Activated CD4-positive, alpha-beta T cell treated with anti-CD3 and anti-CD28 coated beads, Interleukin-2, amount 50 U/mL, for 4 hours (primary cell): ENCODE results near the gene PROZ.
A peak's percentile ranks its signal among the peaks of the same experiment; 100 is the strongest.

ENCODE experiments used
- DNase-seq, 2 experiments: peaks; one replicate each; pipeline ENCODE4 v3.0.0-alpha.2; 2020

Gene PROZ

DNA sequence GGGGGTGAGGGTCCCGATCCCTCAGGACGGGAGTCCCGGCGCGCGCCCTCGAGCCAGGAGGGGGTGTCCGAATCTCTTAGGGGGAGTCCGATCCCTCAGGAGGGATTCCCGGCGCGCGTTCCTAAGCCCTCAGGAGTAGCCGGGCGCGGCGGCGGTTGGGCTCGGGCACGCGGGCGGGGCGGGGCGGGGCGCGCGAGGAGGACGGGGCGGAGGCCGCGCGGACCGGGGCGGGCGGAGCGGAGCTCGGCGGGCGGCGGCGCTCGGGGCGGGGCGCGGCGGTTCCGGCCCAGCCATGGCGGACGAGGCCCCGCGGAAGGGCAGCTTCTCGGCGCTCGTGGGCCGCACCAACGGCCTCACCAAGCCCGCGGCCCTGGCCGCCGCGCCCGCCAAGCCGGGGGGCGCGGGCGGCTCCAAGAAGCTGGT is 50.9 kb downstream of the PROZ start, which contains the start of gene CUL4A:
TSS of gene CUL4A (plus strand) at position 278 of the 423 bp plus-strand sequence. CDS start at position 293, 15 bp downstream.
- DNase-seq = peak; percentile 64 to 67

DNA sequence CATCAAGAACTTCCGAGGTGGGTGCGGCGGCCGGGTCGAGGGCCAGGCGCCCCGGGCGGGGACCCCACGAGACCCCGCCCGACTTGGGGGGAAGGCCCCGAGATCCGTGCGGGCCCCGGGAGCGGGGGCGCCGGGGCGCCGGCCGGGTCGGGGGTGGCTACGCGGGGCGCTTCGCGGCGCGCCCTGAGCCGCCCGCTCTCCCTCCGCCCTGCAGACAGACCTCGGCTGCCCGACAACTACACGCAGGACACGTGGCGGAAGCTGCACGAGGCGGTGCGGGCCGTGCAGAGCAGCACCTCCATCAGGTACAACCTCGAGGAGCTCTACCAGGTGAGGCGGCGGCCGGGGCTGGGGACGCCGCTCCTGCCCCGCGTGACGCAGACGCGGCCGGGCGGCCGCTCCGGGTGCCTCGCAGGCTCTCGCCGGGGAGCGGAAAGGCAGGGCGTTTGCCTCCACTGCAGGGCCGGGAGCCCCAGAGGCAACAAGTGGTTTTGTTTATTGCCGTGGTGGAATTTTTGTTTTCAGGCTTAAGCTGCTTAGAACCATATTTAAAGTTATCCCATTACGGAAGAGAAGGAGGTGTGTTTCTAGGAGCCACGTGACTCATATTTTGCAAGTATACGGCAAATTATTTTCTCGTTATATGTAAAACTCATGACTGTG is 51.4 kb downstream of the PROZ start:
- DNase-seq = peak; percentile 62 to 64

GRCh38 chr13:113210833-113211232 is 52.4 kb downstream of the PROZ start:
- no peak for DNase-seq

DNA sequence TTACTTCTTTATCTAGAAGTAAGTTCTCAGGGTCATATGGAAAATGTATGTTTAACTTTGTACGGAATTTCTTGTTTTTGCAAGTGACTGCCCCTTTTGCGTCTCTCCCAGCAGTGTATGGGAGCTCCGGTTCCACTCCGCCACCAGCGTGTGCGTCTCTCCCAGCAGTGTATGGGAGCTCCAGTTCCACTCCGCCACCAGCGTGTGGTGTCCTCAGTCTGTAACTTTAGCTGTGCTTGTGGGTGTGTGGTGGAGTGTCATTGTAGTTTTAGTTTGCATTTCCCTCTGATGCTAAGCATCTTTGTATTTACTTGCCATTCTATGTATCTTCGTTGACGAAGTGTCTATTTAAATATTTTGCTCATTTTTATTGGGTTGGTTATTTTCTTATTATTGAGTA is 53.3 kb downstream of the PROZ start:
- DNase-seq = no peak

DNA sequence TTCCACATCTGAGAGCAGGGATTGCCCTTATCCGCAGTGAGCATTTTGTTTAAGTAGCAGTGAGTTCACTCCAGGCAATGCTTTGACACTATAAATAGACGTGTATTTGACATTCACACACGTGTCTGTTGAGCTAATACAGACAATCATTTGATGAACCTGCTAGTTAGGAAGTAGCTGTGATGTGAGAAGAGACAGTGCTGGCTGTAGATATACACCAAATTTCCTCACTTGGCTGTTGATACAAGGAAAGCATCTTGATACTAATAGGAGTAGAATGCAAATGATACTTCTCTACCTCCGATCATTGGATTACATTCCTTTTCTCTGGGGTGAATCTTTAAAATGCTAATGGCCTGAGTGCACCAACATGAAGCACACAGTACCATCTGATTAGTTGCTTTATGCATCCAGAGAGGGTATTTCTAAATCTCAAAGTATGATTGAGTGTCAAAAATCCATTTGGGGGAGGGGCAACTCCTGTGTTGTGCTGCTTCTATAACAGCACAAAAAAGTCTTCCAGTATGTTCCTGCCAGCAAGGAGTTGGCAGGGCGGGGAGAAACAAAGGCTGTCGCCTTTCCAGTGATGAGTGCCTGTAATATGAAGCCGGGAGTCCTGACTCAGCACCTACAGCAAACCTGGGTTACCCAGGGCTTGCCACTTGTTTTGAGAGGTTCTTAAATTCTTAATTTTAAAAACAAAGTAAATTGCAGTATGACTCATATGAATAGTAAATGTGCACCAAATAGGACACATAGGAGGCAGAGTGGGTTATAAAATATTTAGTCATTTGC is 58.0 kb downstream of the PROZ start:
- no peak for DNase-seq

GRCh38 chr13:113218586-113218985 is 60.1 kb downstream of the PROZ start:
- no peak for DNase-seq

DNA sequence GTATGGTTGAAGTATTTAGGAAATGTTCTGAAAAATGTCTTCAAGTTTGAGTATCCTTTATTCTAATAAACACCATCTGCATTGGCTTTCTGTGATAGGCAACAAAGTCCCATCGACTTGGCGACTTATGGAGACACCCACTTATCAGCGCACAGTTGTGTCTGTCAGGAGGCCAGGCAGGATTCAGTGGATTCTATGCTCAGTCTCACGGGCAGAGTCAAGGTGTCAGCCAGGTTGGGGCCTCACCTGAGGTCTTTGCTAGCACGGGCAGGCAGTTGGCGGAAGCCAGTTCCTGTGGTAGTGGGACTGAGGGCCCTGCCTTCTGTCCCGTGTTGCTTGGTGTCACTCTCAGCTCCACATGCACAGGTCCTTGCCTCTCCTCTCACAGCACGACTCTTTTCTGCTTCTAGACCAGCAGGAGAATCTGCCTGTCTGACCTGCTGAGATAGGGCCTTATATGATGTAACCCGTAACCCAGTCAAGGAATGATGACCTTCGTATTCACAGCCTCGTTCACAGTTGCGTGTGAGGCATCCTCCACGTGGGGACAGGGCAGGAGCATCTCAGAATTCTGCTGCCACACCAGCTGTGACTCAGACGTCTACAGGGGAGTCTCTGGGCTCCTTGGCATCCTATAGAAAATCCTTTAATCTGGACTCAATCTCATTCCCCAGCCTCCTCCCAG is 61.0 kb downstream of the PROZ start:
- no peak for DNase-seq

DNA sequence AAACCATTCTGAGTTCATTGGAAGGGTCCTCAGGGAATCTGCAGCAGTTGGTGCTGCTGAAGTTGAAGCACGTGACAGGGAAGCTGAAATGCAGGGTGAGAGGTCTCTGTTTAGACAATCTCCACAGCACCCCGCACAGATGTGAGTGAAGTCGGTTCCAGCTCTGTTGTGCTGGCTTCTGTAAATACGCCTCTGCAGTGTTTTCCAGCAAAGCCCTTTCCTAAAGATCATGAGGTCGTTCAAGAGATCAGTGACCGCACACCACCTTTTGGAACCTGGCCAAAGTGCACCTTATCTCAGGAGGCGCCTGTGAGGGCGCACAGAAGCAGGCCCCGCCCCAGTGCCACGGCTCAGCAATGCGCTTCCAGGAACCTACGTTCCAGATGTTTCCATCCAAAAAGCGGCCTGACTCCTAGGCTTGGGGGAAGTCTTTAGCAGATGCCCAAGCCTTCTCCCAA is 61.7 kb downstream of the PROZ start:
- DNase-seq = no peak

DNA sequence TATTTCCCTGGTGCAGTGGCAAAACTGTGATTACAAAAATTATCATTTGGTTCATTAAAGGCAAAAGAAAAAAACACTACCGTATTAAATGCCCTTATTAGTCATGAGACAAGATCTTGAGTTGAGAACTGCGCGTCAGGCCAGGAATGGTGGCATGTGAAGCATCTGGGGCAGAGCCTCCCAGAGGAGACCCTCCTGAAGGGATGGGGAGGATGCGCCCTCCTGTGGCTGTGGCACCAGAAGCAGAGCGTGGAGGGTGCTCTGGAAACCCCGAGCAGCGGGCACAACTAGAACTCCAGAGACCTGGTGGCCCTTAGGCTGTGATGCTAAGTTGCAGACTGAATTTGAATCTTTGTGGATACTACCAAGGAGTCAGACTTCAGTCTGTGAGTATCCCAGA is 62.4 kb downstream of the PROZ start:
- peak in 1 of 2 experiments; percentile 11 for DNase-seq
